Putamen (tissue), 1 donor: Measurements from ENCODE around the gene SLC8A2.
"Not testable (repeated sequence)": the region's sequence is repeated elsewhere in the genome, so short reads cannot be mapped to it uniquely, and the experiment has no call there.

Source experiments
- DNase-seq: peaks from one replicate; pipeline ENCODE4 v3.0.0-alpha.2; 2016; ENCODE audit warnings: low spot score

Gene SLC8A2

DNA sequence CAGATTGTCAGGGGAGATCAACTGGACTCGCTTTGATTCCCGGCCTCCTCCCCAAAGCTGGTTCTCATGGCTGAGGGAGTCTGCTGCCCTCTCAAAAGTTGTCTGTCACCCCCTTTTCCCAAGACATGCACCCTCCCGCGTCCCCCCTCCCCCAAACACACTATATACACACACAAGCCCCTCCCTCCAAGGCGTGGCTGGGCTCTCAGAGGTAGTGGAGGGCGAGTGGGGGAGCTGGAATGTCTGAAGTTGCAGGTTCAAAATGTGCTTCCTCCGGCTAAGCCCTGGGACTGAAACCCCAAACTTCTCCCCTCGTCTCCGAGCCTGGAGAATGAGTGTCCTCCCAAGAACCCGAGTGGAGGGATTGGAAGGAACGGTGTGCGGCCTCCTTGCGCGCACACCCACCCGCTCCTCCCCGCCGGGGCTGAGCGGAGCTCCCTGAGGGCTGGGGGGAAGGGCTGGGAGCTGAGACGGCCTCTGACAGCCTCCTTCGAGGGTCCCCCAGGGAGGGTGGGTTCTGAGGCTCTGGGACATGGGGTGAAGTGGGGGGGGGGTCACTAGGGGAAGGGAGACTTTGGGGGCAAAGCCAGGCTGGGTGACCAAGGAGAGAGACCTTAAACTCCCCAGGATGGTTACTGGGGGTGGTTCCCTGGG lies 42.4 kb downstream of the SLC8A2 start:
- DNase-seq: no peak

DNA sequence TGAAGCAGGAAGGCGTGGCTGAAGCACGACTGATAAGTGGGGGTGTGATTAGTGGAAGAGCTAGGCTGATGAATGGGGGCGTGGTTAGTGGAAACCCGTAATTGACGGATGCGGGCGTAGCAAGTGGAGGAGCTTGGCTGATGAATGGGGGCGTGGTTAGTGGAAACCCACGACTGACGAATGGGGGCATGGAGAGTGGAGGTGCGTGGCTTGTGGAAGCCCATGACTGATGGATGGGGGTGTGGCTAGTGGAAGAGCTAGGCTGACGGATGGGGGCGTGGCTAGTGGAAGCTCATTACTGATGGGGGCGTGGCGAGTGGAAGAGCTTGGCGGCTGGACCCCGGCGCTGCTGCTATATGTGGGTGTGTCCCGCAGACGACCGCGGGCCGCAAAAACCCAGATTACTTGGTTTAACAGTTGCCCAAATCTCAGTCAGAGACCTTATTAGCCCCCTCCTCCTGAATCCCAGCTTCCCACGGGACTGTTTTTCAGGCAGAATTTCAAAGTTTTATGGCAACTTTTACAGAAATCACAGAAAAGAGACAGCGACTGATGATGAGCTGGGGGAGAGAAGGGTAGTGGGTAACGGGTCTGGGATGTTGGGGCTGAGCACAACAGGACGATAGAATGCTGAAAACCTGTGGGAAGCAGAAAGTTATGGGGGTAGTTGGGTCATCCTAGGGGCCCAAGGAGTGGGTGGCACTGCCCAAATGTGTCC lies 43.4 kb downstream of the SLC8A2 start:
- peak; percentile 84 for DNase-seq

DNA sequence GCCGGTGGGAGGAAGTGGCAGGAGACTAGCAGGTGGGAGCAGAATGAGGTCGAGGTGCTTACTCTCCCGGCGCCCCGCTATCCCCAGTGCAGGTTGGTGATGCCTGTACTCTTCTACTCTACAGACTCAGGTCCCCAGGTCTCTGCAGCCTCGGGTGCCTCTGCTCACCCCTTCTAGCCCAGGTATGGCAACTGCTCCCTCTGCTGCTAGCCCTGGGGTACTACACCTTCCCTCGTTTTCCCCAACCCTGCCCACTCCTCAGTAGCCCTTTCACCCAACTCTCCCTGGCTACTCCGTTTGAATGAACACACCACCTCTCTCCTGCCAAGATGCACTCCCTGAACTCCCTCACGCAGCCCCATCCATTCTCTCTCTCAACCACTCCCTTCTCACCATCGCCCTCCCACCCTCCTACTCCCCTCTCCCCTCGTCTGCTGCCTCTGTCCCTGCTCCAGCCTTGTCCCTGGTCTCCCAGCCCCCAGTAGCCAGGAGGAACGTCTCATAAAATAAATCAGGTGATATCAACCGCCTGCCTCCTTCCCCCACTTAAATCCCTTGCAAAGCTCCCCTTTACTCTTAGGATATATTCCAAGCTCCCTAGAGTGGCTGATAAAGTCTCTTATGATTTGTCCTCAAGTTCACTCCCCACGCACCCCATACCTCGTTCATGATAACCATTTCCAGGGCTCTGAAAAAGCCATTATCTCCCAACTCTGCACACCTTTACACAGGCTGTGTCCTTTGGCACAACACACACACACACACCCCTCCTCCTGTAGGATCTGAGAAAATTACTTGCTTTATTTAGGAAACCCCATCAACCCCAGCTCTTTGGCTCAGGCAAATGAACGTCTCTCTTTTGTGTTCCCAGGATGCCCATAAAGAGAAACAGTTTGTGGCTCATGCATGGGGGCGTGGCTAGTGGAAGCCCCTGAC lies 44.2 kb downstream of the SLC8A2 start:
- DNase-seq: peak; percentile 23

DNA sequence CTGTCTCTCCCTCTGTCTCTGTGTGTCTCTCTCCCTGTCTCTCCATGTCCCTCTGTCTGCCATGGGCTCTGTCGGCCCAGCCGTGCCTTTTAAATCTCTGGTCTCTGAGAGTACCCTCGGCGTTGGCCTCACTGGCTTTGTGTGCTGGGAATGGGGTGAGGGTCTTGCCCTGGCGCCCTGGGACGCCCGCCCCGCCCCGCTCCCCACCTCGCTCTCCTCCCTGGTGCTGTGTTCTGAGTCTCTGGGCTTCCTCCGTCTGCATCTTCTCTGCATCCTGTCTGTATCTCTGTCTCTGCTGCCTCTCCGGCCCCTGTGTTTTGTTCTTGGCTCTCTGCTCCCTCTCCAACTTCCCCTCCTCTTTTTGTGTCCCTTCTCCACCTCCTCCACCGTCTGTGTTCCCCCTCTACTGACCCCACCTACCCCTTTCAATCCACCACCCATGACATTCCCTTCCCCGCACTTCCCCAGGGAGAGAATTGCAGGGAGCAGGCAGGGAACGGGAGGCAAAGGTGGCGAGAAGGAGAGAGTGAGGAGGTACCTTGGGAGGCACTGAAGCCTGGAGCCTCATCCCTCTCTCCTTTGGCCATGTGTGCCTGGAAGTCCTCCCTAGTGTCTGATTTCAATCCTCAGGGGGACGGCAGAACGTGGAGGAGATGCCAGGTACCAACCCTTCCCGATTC lies 48.4 kb downstream of the SLC8A2 start:
- DNase-seq: no peak

DNA sequence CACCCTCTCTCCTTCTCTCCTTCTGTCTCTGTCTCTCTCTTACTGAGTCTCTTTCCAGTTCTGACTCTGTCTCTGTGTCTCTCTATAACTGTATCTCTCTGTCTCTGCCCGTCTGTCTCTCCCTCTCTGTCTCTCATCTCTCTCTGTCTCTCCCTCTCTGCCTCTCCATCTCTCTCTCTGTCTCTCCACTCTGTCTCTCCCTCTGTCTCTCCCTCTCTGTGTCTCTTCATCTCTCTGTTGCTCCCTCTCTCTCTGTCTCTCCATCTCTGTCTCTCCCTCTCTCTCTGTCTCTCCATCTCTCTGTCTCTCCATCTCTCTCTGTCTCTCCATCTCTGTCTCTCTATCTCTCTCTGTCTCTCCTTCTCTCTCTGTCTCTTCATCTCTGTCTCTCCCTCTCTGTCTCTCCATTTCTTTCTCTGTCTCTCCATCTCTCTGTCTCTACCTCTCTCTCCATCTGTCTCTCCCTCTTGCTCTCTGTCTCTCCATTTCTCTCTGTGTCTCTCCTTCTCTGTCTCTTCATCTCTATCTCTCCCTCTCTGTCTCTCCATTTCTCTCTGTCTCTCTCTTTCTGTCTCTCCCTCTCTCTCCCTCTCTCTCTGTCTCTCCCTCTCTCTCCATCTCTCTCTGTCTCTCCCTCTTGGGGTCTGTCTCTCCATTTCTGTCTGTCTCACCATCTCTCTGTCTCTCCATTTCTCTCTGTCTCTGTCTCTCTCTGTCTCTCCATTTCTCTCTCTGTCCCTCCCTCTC lies 49.1 kb downstream of the SLC8A2 start:
- DNase-seq: no peak

DNA sequence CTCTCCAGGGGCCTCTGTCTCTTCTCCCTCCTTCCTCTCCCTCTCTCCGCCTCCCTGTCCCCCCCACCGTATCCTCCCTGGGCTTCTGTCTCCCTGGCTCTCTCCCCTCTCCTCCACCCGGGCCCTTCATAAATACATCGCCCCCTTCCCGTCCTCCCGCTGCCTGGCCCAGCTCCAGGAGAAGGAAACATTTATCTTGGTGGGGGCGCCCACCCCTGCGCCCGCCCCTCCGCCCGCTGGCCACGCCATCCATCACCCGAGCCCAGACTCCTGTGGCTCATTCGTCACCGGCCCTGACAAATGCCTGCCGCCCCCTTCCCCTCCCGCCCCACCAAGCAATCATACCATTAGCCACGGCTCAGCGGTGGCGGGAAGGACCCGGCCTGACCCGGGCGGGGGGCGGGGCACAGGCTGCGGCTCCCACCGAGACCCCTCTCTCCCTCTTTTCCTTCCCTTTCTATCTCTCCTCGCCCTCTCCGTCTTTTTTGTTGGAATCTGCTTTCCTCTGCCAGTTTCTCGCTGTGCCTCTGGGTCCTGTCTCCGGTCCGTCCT lies 49.8 kb downstream of the SLC8A2 start:
- DNase-seq: no peak

DNA sequence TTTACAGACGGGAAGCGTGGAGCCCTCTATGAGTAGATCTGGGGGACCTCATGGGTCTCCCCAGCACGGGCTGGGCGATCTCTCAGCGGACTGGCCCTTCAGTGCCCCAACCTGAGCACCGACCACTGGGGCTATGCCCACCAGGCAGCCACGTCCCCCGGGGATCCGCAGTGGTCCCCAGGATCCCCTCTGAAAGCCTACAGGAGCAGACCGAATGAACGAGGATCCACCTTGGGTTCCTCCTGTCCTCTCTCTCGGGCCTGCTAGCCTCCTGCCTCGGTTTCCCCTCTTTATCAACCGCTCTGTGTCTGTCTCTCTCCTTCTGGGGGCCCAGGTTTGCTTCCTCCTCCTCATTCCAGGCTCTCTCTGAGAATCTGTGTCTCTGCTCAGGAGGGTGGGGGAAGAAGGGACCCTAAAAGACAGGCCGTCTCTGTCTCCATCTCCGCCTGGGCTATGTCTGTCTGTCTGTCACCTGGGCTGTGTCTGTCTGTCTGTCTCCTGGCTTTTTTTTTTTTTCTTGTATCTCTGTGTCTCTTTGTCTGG lies 50.4 kb downstream of the SLC8A2 start:
- no peak for DNase-seq

DNA sequence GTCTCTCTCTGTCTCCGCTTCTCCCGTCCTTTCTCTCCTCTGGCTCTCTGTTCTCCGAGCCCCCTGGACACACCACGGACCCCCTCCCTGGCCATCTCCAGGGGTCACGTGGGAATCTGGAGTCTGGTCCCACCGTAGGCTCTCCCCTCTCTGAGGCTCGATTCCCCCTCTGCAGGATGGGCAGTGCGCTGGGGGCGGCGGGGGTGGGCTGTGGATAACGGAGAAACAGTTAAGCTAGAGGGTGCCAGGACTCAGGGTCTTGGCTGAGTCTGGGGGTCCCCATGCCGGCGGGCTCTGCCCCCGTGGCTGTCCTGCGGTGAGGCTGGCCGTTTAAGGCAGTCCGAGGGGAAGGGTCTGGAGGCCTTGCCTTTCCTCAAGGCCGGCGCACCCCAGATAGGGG lies 51.9 kb downstream of the SLC8A2 start:
- no peak for DNase-seq

DNA sequence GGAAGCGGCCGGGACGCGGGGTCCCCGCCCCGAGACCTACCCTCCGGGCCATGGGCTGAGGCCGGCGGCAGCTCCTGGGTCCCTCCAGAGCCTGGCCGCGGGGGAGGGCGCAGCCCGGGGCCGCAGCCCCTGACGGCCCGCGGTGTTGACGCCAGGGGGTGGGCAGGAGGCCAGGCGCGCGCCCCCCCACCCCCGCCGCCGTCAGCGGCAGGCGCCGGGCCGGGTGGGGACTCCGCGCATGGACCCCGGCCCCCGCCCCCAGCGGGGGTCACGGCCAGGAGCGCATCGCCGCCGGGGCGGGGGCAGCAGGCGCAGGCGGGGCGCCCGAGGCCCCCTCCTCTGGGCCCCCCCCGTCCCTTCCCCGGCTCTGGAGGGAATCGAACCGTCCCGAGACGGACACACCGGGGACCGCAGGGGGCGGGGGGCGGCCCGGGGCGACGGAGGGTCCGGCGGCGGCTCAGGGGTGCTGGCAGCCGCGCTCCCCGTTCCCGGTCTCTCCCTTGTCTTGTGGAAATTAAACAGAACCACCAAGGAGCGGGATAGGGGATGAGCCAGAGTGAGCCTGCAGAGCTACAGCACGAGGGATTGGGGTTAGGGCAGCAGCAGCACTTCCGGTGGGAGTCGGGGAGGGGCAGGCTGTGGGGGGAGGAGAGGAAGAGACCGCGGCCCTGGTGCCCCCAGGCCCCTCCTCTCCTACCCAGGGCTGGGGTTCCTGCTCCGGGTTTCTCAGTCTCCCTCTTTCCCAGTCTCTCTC lies 52.5 kb downstream of the SLC8A2 start, which contains the start of gene MEIS3:
Gene MEIS3 (minus strand): TSS at position 498 of the 754 bp plus-strand sequence. CDS start 446 bp downstream, at position 52.
- DNase-seq: no peak

DNA sequence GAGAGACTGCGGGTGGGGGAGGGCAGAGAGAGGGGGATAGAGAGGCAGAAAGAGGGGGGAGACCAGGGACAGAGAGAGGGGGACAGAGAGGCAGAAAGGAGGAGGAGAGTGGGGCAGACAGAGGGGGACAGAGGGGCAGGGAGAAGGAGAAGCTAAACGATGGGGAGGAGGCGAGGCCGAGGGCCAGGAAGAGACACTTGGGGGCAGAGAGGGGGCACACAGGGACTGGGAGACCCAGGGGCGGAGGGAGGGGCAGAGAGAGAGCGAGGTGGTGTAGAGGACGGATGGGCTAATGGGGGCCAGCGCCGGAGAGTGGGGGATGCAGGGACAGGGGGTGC lies 53.0 kb downstream of the SLC8A2 start:
- DNase-seq: no peak

DNA sequence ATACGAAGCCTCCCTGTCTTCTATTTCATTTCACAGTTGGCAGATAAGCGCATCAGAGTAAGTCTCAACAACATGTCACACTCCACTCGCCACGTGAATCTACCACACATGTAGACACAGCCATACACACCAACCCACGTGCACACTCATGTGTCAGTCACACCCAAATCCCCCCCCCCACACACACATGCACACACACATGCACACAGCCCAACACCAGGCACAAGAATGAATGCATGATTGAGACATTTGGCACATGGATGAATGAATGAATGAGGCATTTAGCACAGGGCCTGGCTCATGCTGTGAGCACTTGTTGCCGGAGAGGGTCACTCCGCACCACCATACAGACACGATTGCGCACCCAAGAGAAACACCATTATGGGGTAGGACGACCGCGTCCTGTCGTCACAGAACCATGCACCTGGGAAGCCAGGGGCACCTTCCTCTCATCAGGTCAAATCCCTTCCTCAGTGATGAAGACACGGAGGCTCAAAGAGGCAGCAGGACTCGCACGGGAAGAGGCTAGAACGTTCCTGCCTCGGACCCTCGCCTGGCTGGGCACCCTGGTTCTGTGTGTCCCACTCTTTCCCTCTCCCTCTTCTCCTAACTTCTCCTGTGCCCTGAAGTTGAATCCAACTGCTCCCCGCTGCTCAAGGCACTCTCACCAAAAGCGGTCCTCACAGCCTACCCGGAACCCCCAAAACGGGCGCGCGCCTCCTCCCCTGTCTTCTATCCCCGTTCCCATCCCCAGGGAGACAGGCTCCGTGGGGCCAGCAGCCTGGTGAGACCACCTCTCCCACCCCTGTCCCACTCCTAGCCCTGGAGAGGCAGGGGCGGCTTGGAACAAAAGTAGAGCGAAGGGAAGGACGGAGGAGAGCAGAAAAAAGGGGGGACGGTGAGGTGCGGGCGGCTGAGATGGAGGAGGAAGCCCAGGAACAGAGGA lies 53.7 kb downstream of the SLC8A2 start:
- DNase-seq: no peak

DNA sequence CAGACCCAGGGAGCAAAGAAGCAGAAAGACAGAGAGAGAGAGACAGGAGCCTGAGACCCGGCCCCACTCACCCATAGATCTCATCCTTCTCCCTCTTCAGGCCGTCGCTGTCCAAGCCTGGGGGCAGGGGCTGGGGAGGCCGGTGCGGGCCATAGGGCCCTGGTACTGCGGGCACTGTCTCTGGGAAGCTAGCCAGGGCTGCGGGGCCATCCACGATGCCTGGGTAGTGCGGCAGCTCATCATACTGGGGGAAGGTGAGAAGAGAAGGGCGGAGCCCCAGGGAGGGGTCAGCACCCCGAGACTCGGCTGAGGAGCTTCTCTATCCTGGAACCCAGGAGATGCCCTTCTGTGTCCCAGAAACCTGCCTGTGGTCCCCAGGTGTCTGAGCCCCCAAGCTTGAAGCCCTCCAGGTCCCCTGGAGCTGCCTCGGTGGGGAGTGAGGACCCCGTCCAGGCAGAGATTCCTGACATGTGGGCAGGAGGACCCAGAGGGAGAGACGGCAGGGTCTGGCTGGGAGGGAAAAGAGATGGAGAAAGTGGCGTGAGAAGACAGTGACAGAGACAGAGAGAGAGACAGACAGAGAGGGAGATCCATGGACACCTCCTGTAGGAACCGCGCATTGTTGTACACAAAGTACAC lies 54.5 kb downstream of the SLC8A2 start:
- DNase-seq: no peak

DNA sequence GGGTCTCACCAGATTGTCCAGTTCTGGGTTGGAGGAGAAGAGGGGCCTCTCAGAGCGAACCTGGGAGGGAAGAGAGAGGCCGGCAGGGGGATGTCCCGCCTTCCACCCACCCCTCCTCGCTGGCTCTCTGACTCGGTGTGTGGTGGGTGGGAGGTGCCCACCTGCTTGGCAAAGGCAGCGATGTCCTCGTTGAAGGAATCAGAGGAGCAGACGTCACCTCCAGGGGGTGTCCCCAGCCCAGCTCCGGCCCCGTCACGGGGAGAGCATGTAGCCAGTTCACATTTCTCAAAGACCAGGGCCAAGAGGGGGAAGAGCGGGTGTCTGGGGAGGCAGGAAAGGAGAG lies 55.1 kb downstream of the SLC8A2 start:
- no peak for DNase-seq

DNA sequence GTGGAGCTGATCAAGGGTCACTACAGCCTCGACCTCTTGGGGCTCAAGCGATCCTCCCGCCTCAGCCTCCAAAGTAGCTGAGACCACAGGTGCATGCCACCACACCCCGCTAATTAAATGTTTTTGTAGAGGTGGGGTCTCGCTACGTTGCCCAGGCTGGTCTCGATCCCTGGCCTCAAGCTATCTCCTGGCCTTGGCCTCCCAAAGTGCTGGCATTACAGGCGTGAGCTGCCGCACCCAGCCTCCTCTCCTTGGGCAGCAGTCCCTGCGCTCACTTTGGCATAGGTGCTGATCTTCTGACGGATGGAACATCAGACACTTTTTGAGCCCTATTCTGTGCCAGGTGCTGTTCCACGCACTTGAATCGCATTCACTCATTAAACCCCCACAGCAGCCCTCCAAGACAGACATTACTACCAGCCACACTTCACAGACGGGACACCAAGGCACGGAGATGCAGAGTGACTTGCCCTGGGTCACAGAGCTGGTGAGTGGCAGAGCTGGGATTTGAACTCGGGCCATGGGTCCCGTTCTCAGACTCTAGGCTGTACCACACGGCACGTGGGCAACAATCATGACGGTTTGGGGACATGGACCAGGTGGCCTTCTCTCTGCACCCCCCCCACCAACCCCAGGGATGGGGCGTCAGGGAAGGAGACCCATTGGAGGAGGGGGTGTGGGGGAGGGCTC lies 55.6 kb downstream of the SLC8A2 start:
- DNase-seq: no peak

DNA sequence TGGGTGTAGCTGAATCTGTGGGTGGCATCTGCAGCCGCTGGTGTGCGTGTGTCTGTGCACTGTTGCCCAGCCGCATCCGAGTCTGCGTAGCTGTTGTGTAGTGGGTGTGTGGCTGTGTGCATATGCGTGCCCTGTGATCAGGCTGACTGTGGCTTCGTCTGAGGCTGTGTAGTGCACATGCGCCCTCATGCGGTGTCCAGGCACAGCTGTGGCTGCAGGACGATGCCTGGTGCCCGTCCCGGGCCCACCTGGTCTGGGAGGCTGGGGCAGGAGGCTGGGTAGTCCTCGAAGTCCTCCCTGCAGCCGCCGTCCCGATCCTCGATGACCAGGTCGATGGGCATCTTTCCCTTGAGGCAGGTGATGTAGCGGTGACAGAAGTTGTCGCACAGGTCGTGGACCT lies 57.2 kb downstream of the SLC8A2 start:
- no peak for DNase-seq

DNA sequence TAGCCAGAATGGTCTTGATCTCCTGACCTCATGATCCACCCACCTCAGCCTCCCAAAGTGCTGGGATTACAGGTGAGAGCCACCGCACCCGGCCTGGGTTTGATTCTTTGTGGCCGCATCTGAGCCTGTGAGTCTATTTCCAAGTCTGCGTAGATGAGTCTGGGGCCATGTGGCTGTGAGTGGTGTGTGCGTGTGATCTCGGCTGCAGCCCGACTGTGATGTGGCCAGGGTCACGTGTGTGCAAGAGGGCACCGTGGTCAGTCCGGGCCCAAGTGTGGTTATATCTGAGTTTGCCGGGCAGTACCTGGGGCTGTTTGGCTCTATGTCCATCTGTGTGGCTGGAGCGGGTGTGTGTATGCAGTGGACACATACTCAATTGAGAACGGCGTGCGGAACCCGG lies 57.8 kb downstream of the SLC8A2 start:
- DNase-seq: no peak

DNA sequence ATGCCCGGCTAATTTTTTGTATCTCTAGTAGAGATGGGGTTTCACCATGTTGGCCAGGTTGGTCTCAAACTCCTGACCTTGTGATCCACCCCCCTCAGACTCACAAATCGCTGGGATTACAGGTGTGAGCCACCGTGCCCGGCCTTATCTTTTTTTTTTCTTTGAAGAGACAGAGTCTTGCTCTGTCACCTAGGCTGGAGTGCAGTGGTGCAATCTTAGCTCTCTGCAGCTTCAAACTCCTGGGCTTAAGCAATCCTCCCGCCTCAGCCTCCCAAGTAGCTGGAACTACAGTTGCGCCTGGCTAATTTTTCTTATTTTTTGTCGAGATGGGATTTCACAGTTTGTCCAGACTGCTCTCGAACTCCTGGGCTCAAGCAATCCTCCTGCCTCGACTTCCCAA lies 60.0 kb downstream of the SLC8A2 start:
- not testable (repeated sequence) for DNase-seq

DNA sequence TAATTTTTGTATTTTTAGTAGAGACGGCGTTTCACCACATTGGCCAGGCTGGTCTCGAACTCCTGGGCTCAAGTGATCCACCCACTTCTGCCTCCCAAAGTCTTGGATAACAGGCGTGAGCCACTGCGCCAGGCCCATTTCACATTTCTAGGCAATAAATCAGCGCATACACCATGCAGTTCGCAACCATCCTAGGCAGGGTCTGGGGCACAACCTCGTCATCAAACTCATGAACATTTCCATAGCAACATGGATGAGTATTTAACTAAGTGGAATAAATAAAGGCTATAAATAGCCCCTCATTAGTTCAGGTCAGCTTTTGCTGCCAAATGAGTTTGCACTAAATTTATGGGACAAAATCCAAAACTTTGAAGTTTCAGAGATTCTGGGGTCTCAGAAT lies 60.6 kb downstream of the SLC8A2 start:
- no peak for DNase-seq
